HCT116 (cell line): ENCODE results near the gene KLHDC9. TPM values are rescaled to one million over a fixed set of nuclear protein-coding genes. Genes with fewer than 3 reads are reported as not detected.

Experiments used
- ATAC-seq: fragments of 200-7000 bp; cut with Tn5 transposase; 2 replicates; pipeline ENCODE4 v1.9.1; 2020; ENCODE audit warnings: mild to moderate bottlenecking, moderate library complexity
- BruUV-seq: library from RNA; stranded (reverse); fragments of 400-500 nt; replicated peaks from 2 replicates; lab custom pipeline; 2021; lab: Mats Ljungman, UMichigan
- CTCF ChIA-PET: fragments of 300-600 bp; sonication (Branson Sonifier 250); formaldehyde crosslinking; loops from one replicate; lab custom pipeline; 2021; ENCODE audit warnings: antibody characterized with exemption; lab: Charles Lee
- POLR2A ChIA-PET: fragments of 300-600, 350-600 bp; sonication (Branson Sonifier 250); formaldehyde crosslinking; loops from one replicate; lab custom pipeline; 2021; ENCODE audit warnings: antibody characterized with exemption; lab: Charles Lee
- RAD21 ChIA-PET, 2 experiments: fragments of 300-600 bp; sonication (Branson Sonifier 250); formaldehyde crosslinking; loops; one replicate each; lab custom pipeline; 2023; ENCODE audit warnings: low total read pairs in 2 of 2; ENCODE audit not compliant: uncharacterized antibody in 2 of 2, unreplicated experiment in 2 of 2, low non-redundant PET in 1 of 2; lab: Charles Lee
- DNase-seq: peaks from one replicate; pipeline ENCODE4 v3.0.0-alpha.2; 2010; ENCODE audit warnings: low read depth, low spot score
- H2AFZ ChIP-seq: fragments of 200-600 bp; shearing (Covaris generic), sonication (generic); 2 replicates; pipeline ENCODE4 v1.6.1; 2017; ENCODE audit warnings: low read depth, mixed run types, mixed read lengths, antibody characterized with exemption, low read length; ENCODE audit not compliant: poor library complexity, severe bottlenecking
- H3K27ac ChIP-seq: 2 replicates; pipeline ENCODE4 v1.5.1; 2012; ENCODE audit warnings: low read depth, low read length
- H3K27me3 ChIP-seq: fragments of 200-600 bp; sonication (generic); 2 replicates; pipeline ENCODE4 v1.6.1; 2016; ENCODE audit warnings: mixed run types, low read length, mixed read lengths; ENCODE audit not compliant: insufficient read depth
- H3K36me3 ChIP-seq, 2 experiments: fragments of 200-500 bp in 1 of 2; fragments of 200-600 bp in 1 of 2; sonication (Bioruptor generic) in 1 of 2; sonication (generic) in 1 of 2; 2 replicates each; pipeline versions ENCODE4 v1.5.1 to v1.6.1; 2014 to 2016; ENCODE audit warnings: low read length in 2 of 2, inconsistent platforms in 1 of 2, mixed read lengths in 1 of 2, mixed run types in 1 of 2; ENCODE audit not compliant: insufficient read depth in 2 of 2, control insufficient read depth in 1 of 2
- H3K4me1 ChIP-seq, 2 experiments: fragments of 200-600 bp in 1 of 2; sonication (generic) in 1 of 2; 2 replicates each; pipeline versions ENCODE4 v1.5.1 to v1.6.1; 2012 to 2017; ENCODE audit warnings: low read length in 2 of 2, inconsistent platforms in 1 of 2, mild to moderate bottlenecking in 1 of 2, mixed read lengths in 1 of 2, mixed run types in 1 of 2, moderate library complexity in 1 of 2; ENCODE audit not compliant: insufficient read depth in 2 of 2, control insufficient read depth in 1 of 2
- H3K4me2 ChIP-seq: fragments of 200-600 bp; sonication (generic); 2 replicates; pipeline ENCODE4 v1.6.1; 2017; ENCODE audit warnings: mixed run types, low read length, mixed read lengths
- H3K4me3 ChIP-seq, 2 experiments: fragments of 200-600 bp in 1 of 2; sonication (generic) in 1 of 2; replicated peaks in 1 of 2; 2 replicates each; pipeline ENCODE4 v1.5.1; 2011 to 2016; ENCODE audit warnings: low read length in 2 of 2, control low read depth in 1 of 2, low read depth in 1 of 2, mild to moderate bottlenecking in 1 of 2, mixed read lengths in 1 of 2, mixed run types in 1 of 2
- H3K79me2 ChIP-seq: fragments of 200-600 bp; sonication (generic); 2 replicates; pipeline ENCODE4 v1.6.1; 2017; ENCODE audit warnings: mild to moderate bottlenecking, mixed run types, low read length, moderate library complexity, mixed read lengths; ENCODE audit not compliant: insufficient read depth
- H3K9ac ChIP-seq: fragments of 200-600 bp; sonication (generic); 2 replicates; pipeline ENCODE4 v1.6.1; 2016; ENCODE audit warnings: low read length, mixed read lengths
- H3K9me2 ChIP-seq: fragments of 200-600 bp; sonication (generic), shearing (Covaris generic); 2 replicates; pipeline ENCODE4 v1.6.1; 2017; ENCODE audit warnings: mixed run types, mild to moderate bottlenecking, moderate library complexity; ENCODE audit not compliant: insufficient read depth
- H3K9me3 ChIP-seq, 2 experiments: fragments of 200-500 bp in 1 of 2; fragments of 200-600 bp in 1 of 2; sonication (Bioruptor generic) in 1 of 2; sonication (generic) in 1 of 2; 2 replicates each; pipeline ENCODE4 v1.6.1; 2014 to 2017; ENCODE audit warnings: low read length in 2 of 2, mixed read lengths in 2 of 2, inconsistent platforms in 1 of 2, low read depth in 1 of 2, mild to moderate bottlenecking in 1 of 2, mixed run types in 1 of 2, moderate library complexity in 1 of 2; ENCODE audit not compliant: control insufficient read depth in 1 of 2, insufficient read depth in 1 of 2
- H4K20me1 ChIP-seq: fragments of 200-600 bp; sonication (generic), shearing (Covaris generic); 2 replicates; pipeline ENCODE4 v1.6.1; 2017; ENCODE audit warnings: mixed run types, mild to moderate bottlenecking, moderate library complexity; ENCODE audit not compliant: insufficient read depth
- CBX3 ChIP-seq: IDR thresholded peaks from 2 replicates; pipeline ENCODE4 v1.6.1; 2012; ENCODE audit warnings: low read depth
- EGR1 ChIP-seq: IDR thresholded peaks from 2 replicates; pipeline ENCODE4 v1.6.1; 2012; ENCODE audit warnings: low read depth
- MAX ChIP-seq: IDR thresholded peaks from 2 replicates; pipeline ENCODE4 v1.6.1; 2012
- SIN3A ChIP-seq: IDR thresholded peaks from 2 replicates; pipeline ENCODE4 v1.6.1; 2012; ENCODE audit warnings: low read depth
- SP1 ChIP-seq: IDR thresholded peaks from 2 replicates; pipeline ENCODE4 v1.6.1; 2012; ENCODE audit warnings: low read depth
- SRF ChIP-seq: IDR thresholded peaks from 2 replicates; pipeline ENCODE4 v1.6.1; 2012; ENCODE audit warnings: low read depth
- TCF7L2 ChIP-seq: IDR thresholded peaks from 2 replicates; pipeline ENCODE4 v1.7.0; 2011; ENCODE audit warnings: borderline replicate concordance, inconsistent platforms; ENCODE audit not compliant: insufficient read depth, insufficient read length; ENCODE audit errors: extremely low read depth
- intact Hi-C: fragments of 100-400 bp; cut with micrococcal nuclease; formaldehyde crosslinking; loops from 2 replicates; pipeline ENCODE4 v1.10.0; 2022
- total RNA-seq: library from RNA; stranded (reverse); gene quantifications from one replicate; pipeline ENCODE4 v1.2.1, GENCODE V29; 2021; ENCODE audit not compliant: unreplicated experiment
- TF ChIP-seq, protein P1 (sequence below): IDR thresholded peaks from 2 replicates; pipeline ENCODE4 v1.6.1; 2012
- TF ChIP-seq, protein P2 (sequence below), 3 experiments: fragments of 200-600 bp in 1 of 3; sonication (generic) in 1 of 3; IDR thresholded peaks in 2 of 3; conservative IDR thresholded peaks in 1 of 3; 2 replicates each; pipeline ENCODE4 v1.5.1; 2012 to 2017; ENCODE audit warnings: low read depth in 2 of 3, low read length in 2 of 3, antibody characterized with exemption in 1 of 3, borderline replicate concordance in 1 of 3, control low read depth in 1 of 3, mild to moderate bottlenecking in 1 of 3, mixed read lengths in 1 of 3, mixed run types in 1 of 3, moderate library complexity in 1 of 3; ENCODE audit not compliant: insufficient read depth in 1 of 3

The KLHDC9 gene
- total RNA-seq, 1 experiment from 2014 or later = 1.4 TPM

- CTCF ChIA-PET = interaction anchor here (1.1 kb wide), 1 partner anchor 8 kb away, joined by 4 read pairs; the partner anchor contains the start of gene KLHDC9
- Histone ChIP-seq H3K9me2 (no peaks in the 10 kb centered on the region), H3K4me1 (peaks cover 0 to 3% of the 10 kb centered on the region in 2 experiments; a peak in 2 of 4 replicates), H2AFZ (no peak overlapping the region), H4K20me1 (peaks cover 14% of the 10 kb centered on the region; the same call in 1 of the 2 replicates), H3K36me3 (peaks cover 4 to 37% of the 10 kb centered on the region in 2 experiments; a peak in 2 of 4 replicates), H3K4me3 (no peak overlapping the region), H3K4me2 (no peak overlapping the region), H3K9ac (no peak overlapping the region), H3K27ac (no peak overlapping the region), H3K9me3 (no peaks in the 10 kb centered on the region), H3K79me2 (peaks cover 99% of the 10 kb centered on the region), H3K27me3 (no peaks in the 10 kb centered on the region)
- DNase-seq (no peak), ATAC-seq (no peak)
- TF ChIP-seq CBX3 = no peak
- no peak for TF ChIP-seq MAX
- TF ChIP-seq, protein P1, sequence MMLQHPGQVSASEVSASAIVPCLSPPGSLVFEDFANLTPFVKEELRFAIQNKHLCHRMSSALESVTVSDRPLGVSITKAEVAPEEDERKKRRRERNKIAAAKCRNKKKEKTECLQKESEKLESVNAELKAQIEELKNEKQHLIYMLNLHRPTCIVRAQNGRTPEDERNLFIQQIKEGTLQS = no peak
- TF ChIP-seq, protein P2, sequence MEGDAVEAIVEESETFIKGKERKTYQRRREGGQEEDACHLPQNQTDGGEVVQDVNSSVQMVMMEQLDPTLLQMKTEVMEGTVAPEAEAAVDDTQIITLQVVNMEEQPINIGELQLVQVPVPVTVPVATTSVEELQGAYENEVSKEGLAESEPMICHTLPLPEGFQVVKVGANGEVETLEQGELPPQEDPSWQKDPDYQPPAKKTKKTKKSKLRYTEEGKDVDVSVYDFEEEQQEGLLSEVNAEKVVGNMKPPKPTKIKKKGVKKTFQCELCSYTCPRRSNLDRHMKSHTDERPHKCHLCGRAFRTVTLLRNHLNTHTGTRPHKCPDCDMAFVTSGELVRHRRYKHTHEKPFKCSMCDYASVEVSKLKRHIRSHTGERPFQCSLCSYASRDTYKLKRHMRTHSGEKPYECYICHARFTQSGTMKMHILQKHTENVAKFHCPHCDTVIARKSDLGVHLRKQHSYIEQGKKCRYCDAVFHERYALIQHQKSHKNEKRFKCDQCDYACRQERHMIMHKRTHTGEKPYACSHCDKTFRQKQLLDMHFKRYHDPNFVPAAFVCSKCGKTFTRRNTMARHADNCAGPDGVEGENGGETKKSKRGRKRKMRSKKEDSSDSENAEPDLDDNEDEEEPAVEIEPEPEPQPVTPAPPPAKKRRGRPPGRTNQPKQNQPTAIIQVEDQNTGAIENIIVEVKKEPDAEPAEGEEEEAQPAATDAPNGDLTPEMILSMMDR (IDR thresholded peaks at IDR 0.05 in 2 of 3, conservative IDR thresholded peaks at IDR 0.05 in 1 of 3; ENCODE audit: borderline replicate concordance in 1 of 3, insufficient read depth in 1 of 3, low read depth in 2 of 3, low read length in 2 of 3) = no peak
- TF ChIP-seq SRF = no peak
- no peak for TF ChIP-seq SP1
- no peak for TF ChIP-seq TCF7L2
- no peak for TF ChIP-seq EGR1
- TF ChIP-seq SIN3A = no peak
- POLR2A ChIA-PET = no interaction called here
- intact Hi-C loops = no loop called here
- RAD21 ChIA-PET = no interaction called here
- BruUV-seq = no TSS peak
These were observed 8.3 kb downstream of the KLHDC9 start for GRCh38 chr1:161106431-161106830.
